ENCODE results near the gene SIGLEC11. TPM values are rescaled to one million over a fixed set of nuclear protein-coding genes. Genes with fewer than 3 reads are reported as not detected.

The SIGLEC11 gene
- total RNA-seq, 4 donors from 2014 or later, result 1.2 to 3.9 TPM; not detected in 2

- H3K27ac ChIP-seq, result no peak overlapping the region
- H3K4me3 ChIP-seq, result no peak overlapping the region
- no peaks in the 10 kb centered on the region for H3K36me3 ChIP-seq
- H3K9me3 ChIP-seq, result no peaks in the 10 kb centered on the region
- peaks cover 0 to 3% of the 10 kb centered on the region in 2 donors for H3K4me1 ChIP-seq
- TF ChIP-seq POLR2A (IDR thresholded peaks at IDR 0.05), result no peak
- no peak for TF ChIP-seq CTCF (IDR thresholded peaks at IDR 0.05)
- no peaks in the 10 kb centered on the region for H3K27me3 ChIP-seq
- intact Hi-C loops (cut with DNase I; ENCODE audit: low total_unique reads), result no loop called here
- DNase-seq, result no peak
Measured at GRCh38 chr19:49954933-49955332, 6.0 kb downstream of the SIGLEC11 start.

GRCh38 chr19:49954092-49954829 lies 6.7 kb downstream of the SIGLEC11 start:
- intact Hi-C loops (cut with DNase I; ENCODE audit: low total_unique reads), result no loop called here
- H3K27me3 ChIP-seq, result no peaks in the 10 kb centered on the region
- no peak for TF ChIP-seq CTCF (IDR thresholded peaks at IDR 0.05)
- H3K27ac ChIP-seq, result peak overlapping the region in 1 of 2 donors; percentile 24
- H3K4me1 ChIP-seq, result peaks cover 0 to 3% of the 10 kb centered on the region in 2 donors
- no peaks in the 10 kb centered on the region for H3K9me3 ChIP-seq
- H3K36me3 ChIP-seq, result no peaks in the 10 kb centered on the region
- peak in 1 of 2 donors; percentile 31 for DNase-seq
- no peak overlapping the region for H3K4me3 ChIP-seq

- no peak for TF ChIP-seq POLR2A (IDR thresholded peaks at IDR 0.05)
- no peak for TF ChIP-seq CTCF (IDR thresholded peaks at IDR 0.05)
- no peaks in the 10 kb centered on the region for H3K36me3 ChIP-seq
- no peak overlapping the region for H3K27ac ChIP-seq
- intact Hi-C loops (cut with DNase I; ENCODE audit: low total_unique reads), result no loop called here
- peaks cover 0 to 3% of the 10 kb centered on the region in 2 donors for H3K4me1 ChIP-seq
- H3K27me3 ChIP-seq, result no peaks in the 10 kb centered on the region
- DNase-seq, result no peak
- H3K9me3 ChIP-seq, result no peaks in the 10 kb centered on the region
- H3K4me3 ChIP-seq, result no peak overlapping the region
Measured at GRCh38 chr19:49953416-49953815, 7.6 kb downstream of the SIGLEC11 start.

- H3K4me1 ChIP-seq, result peaks cover 0 to 3% of the 10 kb centered on the region in 2 donors
- TF ChIP-seq CTCF (IDR thresholded peaks at IDR 0.05) (no peak), POLR2A (IDR thresholded peaks at IDR 0.05) (no peak)
- DNase-seq, result no peak
- H3K9me3 ChIP-seq, result no peaks in the 10 kb centered on the region
- no peak overlapping the region for H3K4me3 ChIP-seq
- H3K36me3 ChIP-seq, result no peaks in the 10 kb centered on the region
- no peaks in the 10 kb centered on the region for H3K27me3 ChIP-seq
- intact Hi-C loops (cut with DNase I; ENCODE audit: low total_unique reads), result no loop called here
- no peak overlapping the region for H3K27ac ChIP-seq
Measured at GRCh38 chr19:49952906-49953305, 8.1 kb downstream of the SIGLEC11 start.

DNA sequence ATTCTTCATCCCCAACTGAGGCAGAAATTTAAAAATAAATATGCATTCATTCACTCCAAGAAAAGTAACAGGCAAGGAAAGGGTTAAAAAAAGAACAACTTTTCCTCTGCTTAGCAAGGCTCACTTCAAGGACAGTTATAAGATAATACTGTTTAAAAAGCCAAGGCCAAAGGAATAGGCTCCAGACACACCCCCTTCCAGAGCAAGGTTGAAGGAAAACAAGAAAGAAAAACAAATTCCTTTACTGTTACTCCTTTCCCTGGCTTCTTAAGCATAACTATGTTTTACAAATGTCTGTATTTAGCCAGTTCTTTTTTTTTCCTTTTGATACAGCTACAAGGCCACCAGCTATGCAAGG lies 8.5 kb downstream of the SIGLEC11 start:
- no peaks in the 10 kb centered on the region for H3K36me3 ChIP-seq
- DNase-seq, result no peak
- intact Hi-C loops (cut with DNase I; ENCODE audit: low total_unique reads), result no loop called here
- H3K4me1 ChIP-seq, result peaks cover 0 to 3% of the 10 kb centered on the region in 2 donors
- no peaks in the 10 kb centered on the region for H3K9me3 ChIP-seq
- H3K4me3 ChIP-seq, result no peak overlapping the region
- no peak overlapping the region for H3K27ac ChIP-seq
- H3K27me3 ChIP-seq, result no peaks in the 10 kb centered on the region
- TF ChIP-seq CTCF (IDR thresholded peaks at IDR 0.05) (no peak), POLR2A (IDR thresholded peaks at IDR 0.05) (no peak)

All from uterus (tissue), 4 donors.